HepG2 (cell line): ENCODE data around the gene PRTN3. TPM values are rescaled to one million over a fixed set of nuclear protein-coding genes. Genes with fewer than 3 reads are reported as not detected.

Experiments used
- ATAC-seq: fragments of 200-7000 bp; cut with Tn5 transposase; 3 replicates; pipeline ENCODE4 v1.9.1; 2020; ENCODE audit warnings: mild to moderate bottlenecking, moderate library complexity
- BruUV-seq: library from RNA; stranded (reverse); fragments of 400-500 nt; replicated peaks from 2 replicates; lab custom pipeline; 2021; lab: Mats Ljungman, UMichigan
- CTCF ChIA-PET: fragments of 300-600 bp; formaldehyde crosslinking; extraction: SDS; loops from one replicate; lab custom pipeline; 2021; ENCODE audit warnings: low total read pairs, inconsistent platforms, low intra/inter-chr PET ratio; lab: Yijun Ruan, JAX
- POLR2A ChIA-PET: fragments of 350-600 bp; sonication (Branson Sonifier 250); formaldehyde crosslinking; loops from one replicate; lab custom pipeline; 2020; ENCODE audit warnings: antibody characterized with exemption, inconsistent platforms; lab: Yijun Ruan, JAX
- DNase-seq: peaks from one replicate; pipeline ENCODE4 v3.0.0-alpha.2; 2015; ENCODE audit warnings: low spot score
- FAIRE-seq: peaks from 3 replicates; lab custom pipeline; 2011; peaks lifted over from hg19 to GRCh38; lab: Jason Lieb, UNC
- H2AFZ ChIP-seq: one replicate; pipeline ENCODE4 v1.6.1; 2011; ENCODE audit warnings: low read length, inconsistent platforms
- H3K27ac ChIP-seq: fragments of 300-600 bp; 3 replicates; pipeline ENCODE4 v1.8.0; 2011; ENCODE audit warnings: mixed run types, mild to moderate bottlenecking, mixed read lengths, low read length, inconsistent platforms; ENCODE audit not compliant: insufficient read depth; ENCODE audit errors: extremely low read length
- H3K27me3 ChIP-seq, 2 experiments: fragments of 200-600 bp in 1 of 2; 2 replicates in 1 of 2; 3 replicates in 1 of 2; pipeline versions ENCODE4 v1.6.0 to v1.8.0; 2011; ENCODE audit warnings: low read length in 2 of 2, mild to moderate bottlenecking in 2 of 2, moderate library complexity in 2 of 2, inconsistent platforms in 1 of 2; ENCODE audit not compliant: insufficient read depth in 2 of 2, control insufficient read depth in 1 of 2
- H3K36me3 ChIP-seq, 2 experiments: fragments of 200-600 bp in 1 of 2; replicated peaks in 1 of 2; 2 replicates in 1 of 2; 3 replicates in 1 of 2; pipeline versions ENCODE4 v1.5.1 to v1.8.0; 2011; ENCODE audit warnings: low read length in 2 of 2, inconsistent platforms in 1 of 2; ENCODE audit not compliant: insufficient read depth in 2 of 2, control insufficient read depth in 1 of 2
- H3K4me1 ChIP-seq: 2 replicates; pipeline ENCODE4 v1.5.1; 2012; ENCODE audit warnings: low read length, inconsistent platforms; ENCODE audit not compliant: insufficient read depth
- H3K4me2 ChIP-seq: 2 replicates; pipeline ENCODE4 v1.6.0; 2011; ENCODE audit warnings: low read depth, low read length, inconsistent platforms
- H3K4me3 ChIP-seq, 3 experiments: fragments of 200-600 bp in 1 of 3; sonication (generic), shearing (Covaris generic) in 1 of 3; replicated peaks in 1 of 3; 2 replicates each; pipeline ENCODE4 v1.5.1; 2011 to 2016; ENCODE audit warnings: low read length in 3 of 3, inconsistent platforms in 2 of 3, low read depth in 2 of 3, mild to moderate bottlenecking in 2 of 3, control low read depth in 1 of 3, mixed read lengths in 1 of 3; ENCODE audit not compliant: insufficient read depth in 1 of 3
- H3K79me2 ChIP-seq: one replicate; pipeline ENCODE4 v1.6.1; 2011; ENCODE audit warnings: low read length, inconsistent platforms; ENCODE audit not compliant: insufficient read depth
- H3K9ac ChIP-seq: 2 replicates; pipeline ENCODE4 v1.6.0; 2011; ENCODE audit warnings: mild to moderate bottlenecking, low read depth, low read length, inconsistent platforms; ENCODE audit not compliant: insufficient read depth
- H3K9me3 ChIP-seq: 2 replicates; pipeline ENCODE4 v1.5.1; 2012; ENCODE audit warnings: mild to moderate bottlenecking, low read length
- H4K20me1 ChIP-seq: 2 replicates; pipeline ENCODE4 v1.6.0; 2011; ENCODE audit warnings: inconsistent platforms, mild to moderate bottlenecking, low read length, moderate library complexity; ENCODE audit not compliant: insufficient read depth
- AGO2 ChIP-seq: fragments of 200-400 bp; formaldehyde crosslinking; optimal IDR thresholded peaks from 2 replicates; pipeline ENCODE3; 2017; ENCODE audit warnings: mild to moderate bottlenecking, low read depth, low read length, moderate library complexity
- EED ChIP-seq: sonication (generic); formaldehyde crosslinking; IDR thresholded peaks from 2 replicates; pipeline ENCODE4 v1.5.0; 2020; ENCODE audit warnings: mild to moderate bottlenecking, missing genetic modification reagents
- HOXA9 ChIP-seq: sonication (generic); formaldehyde crosslinking; IDR thresholded peaks from 2 replicates; pipeline ENCODE4 v1.8.1; 2022; ENCODE audit warnings: missing genetic modification reagents, mild to moderate bottlenecking, moderate library complexity, borderline replicate concordance
- PCBP1 ChIP-seq: fragments of 200-400 bp; formaldehyde crosslinking; IDR thresholded peaks from 2 replicates; pipeline ENCODE4 v1.6.1; 2017; ENCODE audit warnings: mild to moderate bottlenecking, low read depth, low read length, borderline replicate concordance
- PHF20 ChIP-seq: sonication (generic); formaldehyde crosslinking; IDR thresholded peaks from 2 replicates; pipeline ENCODE4 v1.5.0; 2020; ENCODE audit warnings: mild to moderate bottlenecking, missing genetic modification reagents
- POLR2AphosphoS2 ChIP-seq: IDR thresholded peaks from 2 replicates; pipeline ENCODE4 v1.6.1; 2011; ENCODE audit warnings: low read depth, low read length, improper control_type of control experiment
- RBM22 ChIP-seq: fragments of 200-400 bp; formaldehyde crosslinking; optimal IDR thresholded peaks from 2 replicates; pipeline ENCODE3; 2017; ENCODE audit warnings: mild to moderate bottlenecking, low read length, moderate library complexity
- RBM39 ChIP-seq: fragments of 200-400 bp; formaldehyde crosslinking; IDR thresholded peaks from one replicate; pipeline ENCODE4 v1.6.1; 2018; ENCODE audit warnings: antibody characterized with exemption, mild to moderate bottlenecking, low read depth, low read length; ENCODE audit not compliant: poor library complexity, severe bottlenecking
- SCMH1 ChIP-seq: sonication (generic); formaldehyde crosslinking; IDR thresholded peaks from 2 replicates; pipeline ENCODE4 v1.9.0; 2021; ENCODE audit warnings: missing genetic modification reagents, mild to moderate bottlenecking, borderline replicate concordance
- SSRP1 ChIP-seq: IDR thresholded peaks from 2 replicates; pipeline ENCODE4 v1.6.1; 2016; ENCODE audit warnings: control low read depth
- ZBTB38 ChIP-seq: sonication (generic); formaldehyde crosslinking; IDR thresholded peaks from 2 replicates; pipeline ENCODE4 v1.5.1; 2020; ENCODE audit warnings: mild to moderate bottlenecking, missing genetic modification reagents
- ZNF446 ChIP-seq: sonication (generic); formaldehyde crosslinking; IDR thresholded peaks from 2 replicates; pipeline ENCODE4 v1.5.0; 2020; ENCODE audit warnings: mild to moderate bottlenecking, missing genetic modification reagents
- WGBS: methylation state at CpG from one replicate; pipeline ENCODE4 v1.1.6; 2017; ENCODE audit warnings: low lambda C conversion rate; 5-methylcytosine and 5-hydroxymethylcytosine counted together
- in situ Hi-C: cut with HindIII; loops from 2 replicates; pipeline ENCODE4 v1.10.0; 2017; ENCODE audit warnings: low pct_unique_long_range_greater_than_20kb; ENCODE audit not compliant: extremely low pct_ligation_motif_present
- intact Hi-C: fragments of 100-400 bp; cut with micrococcal nuclease; formaldehyde crosslinking; loops from one replicate; pipeline ENCODE4 v1.10.0; 2022; ENCODE audit not compliant: unreplicated experiment
- polyA plus RNA-seq, 8 experiments: library from polyadenylated mRNA; depleted of rRNA in 3 of 8; stranded (reverse) in 7 of 8; unstranded in 1 of 8; fragments of >200 nt; fragmentation: Illumina TruSeq in 4 of 8; extraction: Trizol in 4 of 8; gene quantifications; 2 replicates each; pipeline versions ENCODE4 v1.2.1 to v1.2.3, GENCODE V29; 2011 to 2016; ENCODE audit warnings: low read depth in 4 of 8, missing spikeins in 1 of 8, mixed read lengths in 1 of 8; ENCODE audit not compliant: insufficient read depth in 1 of 8
- total RNA-seq, 5 experiments: library from RNA; depleted of rRNA; stranded (reverse); fragments of >200 nt; fragmentation: Illumina TruSeq; extraction: Trizol; gene quantifications; 2 replicates each; pipeline ENCODE4 v1.2.3, GENCODE V29; 2016; ENCODE audit warnings: low read depth in 1 of 5
- TF ChIP-seq, protein P1 (sequence below): sonication (generic); formaldehyde crosslinking; conservative IDR thresholded peaks from 2 replicates; pipeline ENCODE4 v1.8.0; 2022; ENCODE audit warnings: missing genetic modification reagents
- TF ChIP-seq, protein P2 (sequence below): sonication (generic); formaldehyde crosslinking; IDR thresholded peaks from 2 replicates; pipeline ENCODE4 v1.5.1; 2020; ENCODE audit warnings: mild to moderate bottlenecking, missing genetic modification reagents, moderate library complexity
- TF ChIP-seq, protein P3 (sequence below): sonication (generic); formaldehyde crosslinking; IDR thresholded peaks from 2 replicates; pipeline ENCODE4 v1.4.0; 2020; ENCODE audit warnings: missing genetic modification reagents

Gene PRTN3
- total and polyA plus RNA-seq, 2 of the 13 experiments (the other 11 are each of a cell fraction or from before 2014, with no cell fraction given): not detected

DNA sequence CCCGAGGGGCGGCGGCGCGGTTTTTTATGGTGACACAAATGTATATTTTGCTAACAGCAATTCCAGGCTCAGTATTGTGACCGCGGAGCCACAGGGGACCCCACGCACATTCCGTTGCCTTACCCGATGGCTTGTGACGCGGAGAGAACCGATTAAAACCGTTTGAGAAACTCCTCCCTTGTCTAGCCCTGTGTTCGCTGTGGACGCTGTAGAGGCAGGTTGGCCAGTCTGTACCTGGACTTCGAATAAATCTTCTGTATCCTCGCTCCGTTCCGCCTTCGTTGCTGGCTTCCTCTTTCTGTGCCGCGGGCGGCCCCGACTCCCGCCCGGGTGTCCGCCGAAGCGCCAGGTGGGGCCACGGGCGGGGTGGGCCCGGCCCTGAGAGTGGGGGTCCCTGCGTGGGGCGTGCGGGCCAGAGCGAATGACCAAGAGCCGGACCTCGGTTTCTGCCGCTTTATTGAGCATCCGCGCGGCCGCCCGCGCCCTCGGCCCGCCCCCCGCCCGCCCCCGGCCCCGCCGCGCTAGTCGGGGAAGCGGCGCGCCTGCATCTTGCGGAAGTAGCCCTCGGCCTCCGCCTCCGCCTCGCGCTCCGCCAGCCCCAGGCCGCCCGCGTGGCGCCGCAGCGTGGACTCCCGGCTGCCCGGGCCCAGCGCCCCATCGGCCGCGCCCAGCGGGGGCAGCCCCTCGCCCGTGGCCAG is 28.6 kb upstream of the PRTN3 start:
- BruUV-seq: no TSS peak
- POLR2A ChIA-PET: no interaction called here
- DNase-seq (no peak), ATAC-seq (no peak), FAIRE-seq (no peak)
- Histone ChIP-seq H3K27ac (no peak overlapping the region), H3K4me3 (no peak overlapping the region), H2AFZ (no peak overlapping the region), H4K20me1 (peaks cover 38% of the 10 kb centered on the region), H3K9ac (no peak overlapping the region), H3K79me2 (peaks cover 8% of the 10 kb centered on the region), H3K9me3 (no peaks in the 10 kb centered on the region), H3K36me3 (peaks cover 22 to 46% of the 10 kb centered on the region in 2 experiments; a peak in 4 of 5 replicates), H3K4me1 (no peaks in the 10 kb centered on the region), H3K27me3 (no peaks in the 10 kb centered on the region), H3K4me2 (no peak overlapping the region)
- in situ Hi-C loops (no loop called here), intact Hi-C loops (no loop called here)
- CTCF ChIA-PET: no interaction called here
- no peak for TF ChIP-seq PHF20
- TF ChIP-seq ZNF446: no peak
- TF ChIP-seq HOXA9 (CRISPR knock-in tag): no peak
- peak; percentile 93 for TF ChIP-seq ZBTB38 (CRISPR knock-in tag)
- TF ChIP-seq SSRP1 (CRISPR knock-in tag): 0 out of 2 replicates have a peak, but pooled peaks have one; percentile 62
- no peak for TF ChIP-seq PCBP1
- no peak for TF ChIP-seq EED (CRISPR knock-in tag)
- TF ChIP-seq, protein P1, sequence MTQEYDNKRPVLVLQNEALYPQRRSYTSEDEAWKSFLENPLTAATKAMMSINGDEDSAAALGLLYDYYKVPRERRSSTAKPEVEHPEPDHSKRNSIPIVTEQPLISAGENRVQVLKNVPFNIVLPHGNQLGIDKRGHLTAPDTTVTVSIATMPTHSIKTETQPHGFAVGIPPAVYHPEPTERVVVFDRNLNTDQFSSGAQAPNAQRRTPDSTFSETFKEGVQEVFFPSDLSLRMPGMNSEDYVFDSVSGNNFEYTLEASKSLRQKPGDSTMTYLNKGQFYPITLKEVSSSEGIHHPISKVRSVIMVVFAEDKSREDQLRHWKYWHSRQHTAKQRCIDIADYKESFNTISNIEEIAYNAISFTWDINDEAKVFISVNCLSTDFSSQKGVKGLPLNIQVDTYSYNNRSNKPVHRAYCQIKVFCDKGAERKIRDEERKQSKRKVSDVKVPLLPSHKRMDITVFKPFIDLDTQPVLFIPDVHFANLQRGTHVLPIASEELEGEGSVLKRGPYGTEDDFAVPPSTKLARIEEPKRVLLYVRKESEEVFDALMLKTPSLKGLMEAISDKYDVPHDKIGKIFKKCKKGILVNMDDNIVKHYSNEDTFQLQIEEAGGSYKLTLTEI (CRISPR knock-in tag): no peak
- TF ChIP-seq, protein P2, sequence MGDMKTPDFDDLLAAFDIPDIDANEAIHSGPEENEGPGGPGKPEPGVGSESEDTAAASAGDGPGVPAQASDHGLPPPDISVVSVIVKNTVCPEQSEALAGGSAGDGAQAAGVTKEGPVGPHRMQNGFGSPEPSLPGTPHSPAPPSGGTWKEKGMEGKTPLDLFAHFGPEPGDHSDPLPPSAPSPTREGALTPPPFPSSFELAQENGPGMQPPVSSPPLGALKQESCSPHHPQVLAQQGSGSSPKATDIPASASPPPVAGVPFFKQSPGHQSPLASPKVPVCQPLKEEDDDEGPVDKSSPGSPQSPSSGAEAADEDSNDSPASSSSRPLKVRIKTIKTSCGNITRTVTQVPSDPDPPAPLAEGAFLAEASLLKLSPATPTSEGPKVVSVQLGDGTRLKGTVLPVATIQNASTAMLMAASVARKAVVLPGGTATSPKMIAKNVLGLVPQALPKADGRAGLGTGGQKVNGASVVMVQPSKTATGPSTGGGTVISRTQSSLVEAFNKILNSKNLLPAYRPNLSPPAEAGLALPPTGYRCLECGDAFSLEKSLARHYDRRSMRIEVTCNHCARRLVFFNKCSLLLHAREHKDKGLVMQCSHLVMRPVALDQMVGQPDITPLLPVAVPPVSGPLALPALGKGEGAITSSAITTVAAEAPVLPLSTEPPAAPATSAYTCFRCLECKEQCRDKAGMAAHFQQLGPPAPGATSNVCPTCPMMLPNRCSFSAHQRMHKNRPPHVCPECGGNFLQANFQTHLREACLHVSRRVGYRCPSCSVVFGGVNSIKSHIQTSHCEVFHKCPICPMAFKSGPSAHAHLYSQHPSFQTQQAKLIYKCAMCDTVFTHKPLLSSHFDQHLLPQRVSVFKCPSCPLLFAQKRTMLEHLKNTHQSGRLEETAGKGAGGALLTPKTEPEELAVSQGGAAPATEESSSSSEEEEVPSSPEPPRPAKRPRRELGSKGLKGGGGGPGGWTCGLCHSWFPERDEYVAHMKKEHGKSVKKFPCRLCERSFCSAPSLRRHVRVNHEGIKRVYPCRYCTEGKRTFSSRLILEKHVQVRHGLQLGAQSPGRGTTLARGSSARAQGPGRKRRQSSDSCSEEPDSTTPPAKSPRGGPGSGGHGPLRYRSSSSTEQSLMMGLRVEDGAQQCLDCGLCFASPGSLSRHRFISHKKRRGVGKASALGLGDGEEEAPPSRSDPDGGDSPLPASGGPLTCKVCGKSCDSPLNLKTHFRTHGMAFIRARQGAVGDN (CRISPR knock-in tag): 0 out of 2 replicates have a peak, but pooled peaks have one; percentile 6
- TF ChIP-seq, protein P3, sequence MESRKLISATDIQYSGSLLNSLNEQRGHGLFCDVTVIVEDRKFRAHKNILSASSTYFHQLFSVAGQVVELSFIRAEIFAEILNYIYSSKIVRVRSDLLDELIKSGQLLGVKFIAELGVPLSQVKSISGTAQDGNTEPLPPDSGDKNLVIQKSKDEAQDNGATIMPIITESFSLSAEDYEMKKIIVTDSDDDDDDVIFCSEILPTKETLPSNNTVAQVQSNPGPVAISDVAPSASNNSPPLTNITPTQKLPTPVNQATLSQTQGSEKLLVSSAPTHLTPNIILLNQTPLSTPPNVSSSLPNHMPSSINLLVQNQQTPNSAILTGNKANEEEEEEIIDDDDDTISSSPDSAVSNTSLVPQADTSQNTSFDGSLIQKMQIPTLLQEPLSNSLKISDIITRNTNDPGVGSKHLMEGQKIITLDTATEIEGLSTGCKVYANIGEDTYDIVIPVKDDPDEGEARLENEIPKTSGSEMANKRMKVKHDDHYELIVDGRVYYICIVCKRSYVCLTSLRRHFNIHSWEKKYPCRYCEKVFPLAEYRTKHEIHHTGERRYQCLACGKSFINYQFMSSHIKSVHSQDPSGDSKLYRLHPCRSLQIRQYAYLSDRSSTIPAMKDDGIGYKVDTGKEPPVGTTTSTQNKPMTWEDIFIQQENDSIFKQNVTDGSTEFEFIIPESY: peak; percentile 83; the same call in 1 of the 2 replicates
- TF ChIP-seq SCMH1 (CRISPR knock-in tag): no peak
- peak; percentile 44 for TF ChIP-seq RBM39
- peak; percentile 84 for TF ChIP-seq POLR2AphosphoS2
- TF ChIP-seq RBM22: peak; percentile 97
- peak; percentile 23 for TF ChIP-seq AGO2
- 98% methylated on average over 63 of the region's 80 CpGs for WGBS
